Measurements from ENCODE around the gene NKD1.
"Not testable (repeated sequence)": the region's sequence is repeated elsewhere in the genome, so short reads cannot be mapped to it uniquely, and the experiment has no call there.

Gene NKD1

DNA sequence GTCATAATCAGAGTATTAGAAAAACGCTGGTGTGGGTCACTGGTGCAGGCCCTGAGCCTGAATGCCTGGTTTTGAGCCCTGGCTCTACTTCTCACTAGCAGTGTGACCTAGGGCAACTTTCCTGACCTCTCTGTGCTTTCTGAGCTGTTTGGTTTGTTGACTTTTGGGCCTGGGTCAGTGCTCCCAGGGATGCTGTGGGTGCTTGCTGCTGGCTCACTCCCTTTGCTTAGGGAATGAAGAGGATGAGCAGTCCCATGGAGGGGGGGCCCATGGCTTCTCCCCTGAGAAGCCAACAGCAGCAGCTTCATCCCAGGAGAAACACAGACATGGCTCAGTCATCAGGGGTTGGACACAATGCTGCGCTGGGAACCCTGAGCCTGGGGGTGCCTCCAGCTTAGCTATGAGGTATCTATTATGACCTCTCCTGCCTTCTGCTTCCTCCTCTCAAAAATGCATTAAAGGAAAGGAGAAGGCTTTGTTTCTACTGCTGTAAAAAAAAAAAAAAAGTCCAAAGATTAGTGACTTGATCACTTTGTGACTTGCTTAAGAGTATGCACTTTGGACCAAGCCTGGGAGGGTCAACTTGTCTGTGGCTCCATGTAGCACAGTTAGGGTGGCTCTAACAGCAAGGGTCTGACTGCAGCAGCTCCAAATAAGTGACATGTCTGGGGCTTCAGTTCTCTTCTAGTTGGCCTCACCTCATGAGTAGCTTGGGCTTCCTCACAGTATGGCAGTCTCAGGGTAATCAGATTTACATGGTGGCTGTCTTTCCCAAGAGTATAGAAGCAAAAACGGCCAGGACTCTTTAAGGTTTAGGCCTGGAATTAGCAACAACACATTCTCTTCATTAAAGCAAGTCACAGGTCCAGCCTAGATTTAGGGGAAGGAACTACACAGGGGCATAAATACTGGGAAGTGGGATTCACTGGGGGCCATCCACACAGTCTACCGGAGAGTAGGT lies 13.0 kb downstream of the NKD1 start:
- no peak for DNase-seq

GRCh38 chr16:50562657-50563056 lies 14.5 kb downstream of the NKD1 start:
- no peak for DNase-seq

GRCh38 chr16:50563989-50564388 lies 15.8 kb downstream of the NKD1 start:
- DNase-seq, result no peak

DNA sequence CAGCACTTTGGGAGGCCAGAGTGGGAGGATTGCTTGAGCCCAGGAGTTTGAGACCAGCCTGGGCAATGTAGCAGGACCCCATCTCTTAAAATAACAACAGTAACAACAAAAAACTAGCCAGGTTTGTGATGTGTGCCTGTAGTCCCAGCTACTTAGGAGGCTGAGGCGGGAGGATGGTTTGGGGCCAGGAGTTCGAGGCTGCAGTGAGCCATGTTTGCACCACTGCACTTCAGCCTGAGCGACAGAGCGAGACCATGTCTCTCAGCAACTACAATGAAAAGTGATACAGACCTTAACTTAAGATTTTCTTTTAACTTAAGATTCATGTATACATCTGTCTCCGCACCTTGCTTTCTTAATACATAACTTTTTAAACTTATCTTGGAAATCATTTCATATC lies 17.2 kb downstream of the NKD1 start:
- DNase-seq, result no peak

GRCh38 chr16:50566014-50566962 lies 18.1 kb downstream of the NKD1 start:
- no peak for DNase-seq

DNA sequence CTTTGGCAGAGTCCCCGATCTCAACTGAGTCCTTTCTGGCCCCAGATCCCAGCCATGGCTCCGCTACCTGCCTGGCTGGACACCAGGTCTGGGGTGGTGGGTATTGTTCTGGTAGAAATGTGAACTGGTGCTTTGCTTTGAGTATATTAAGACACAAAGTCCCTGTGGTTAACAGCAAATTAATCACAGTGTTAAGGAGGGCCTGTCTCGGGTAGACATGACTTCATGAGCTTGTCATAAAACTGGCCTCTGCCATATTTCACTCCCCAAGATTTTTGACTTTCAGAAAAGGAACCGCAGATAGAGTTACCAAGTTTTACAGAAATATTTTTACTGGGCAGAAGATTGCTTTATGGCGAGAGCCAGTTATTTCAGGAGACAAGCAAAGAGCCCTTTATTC lies 19.5 kb downstream of the NKD1 start:
- no peak for DNase-seq

GRCh38 chr16:50568187-50568815 lies 20.1 kb downstream of the NKD1 start:
- DNase-seq, result no peak

GRCh38 chr16:50570354-50570753 lies 22.2 kb downstream of the NKD1 start:
- DNase-seq, result no peak

DNA sequence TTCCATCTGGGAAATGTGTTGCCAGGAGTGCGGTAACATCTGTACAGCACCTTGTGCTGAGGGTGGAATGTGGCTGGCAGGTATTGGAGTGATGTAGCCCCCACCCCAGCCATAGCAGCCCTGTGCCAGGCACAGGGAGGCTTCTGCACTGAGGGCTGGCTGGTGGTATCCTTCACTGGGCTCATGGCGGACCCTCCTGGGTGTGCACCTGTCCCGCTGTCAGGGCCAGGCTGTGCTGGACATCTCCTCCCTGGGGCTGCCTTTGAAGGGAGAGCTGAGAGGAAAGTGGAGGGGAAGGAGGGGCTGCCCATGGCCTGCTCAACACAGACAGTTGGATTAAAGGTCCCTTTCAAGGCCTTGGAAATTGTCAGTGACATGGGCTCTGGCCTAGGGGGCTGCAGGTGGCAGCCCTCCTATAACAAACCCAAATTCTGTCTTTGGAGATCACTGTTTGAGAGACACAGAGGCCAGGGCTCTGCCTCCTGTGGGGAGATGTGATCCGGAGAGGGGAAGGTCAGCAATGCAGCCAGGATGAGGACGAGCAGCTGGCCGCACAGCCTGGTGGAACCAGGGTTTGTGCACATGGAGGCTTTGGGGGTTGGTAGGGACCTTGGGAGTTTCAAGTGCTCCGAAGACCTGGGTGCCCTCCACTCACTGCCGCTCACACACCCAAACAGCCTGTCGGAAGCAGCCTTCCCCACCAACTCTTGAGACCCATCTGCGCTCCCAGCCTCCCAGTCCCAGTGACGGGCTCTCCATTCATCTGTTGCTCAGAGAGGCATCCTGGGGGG lies 22.8 kb downstream of the NKD1 start:
- DNase-seq, result no peak

- no peak for DNase-seq
These were observed 23.6 kb downstream of the NKD1 start for GRCh38 chr16:50571786-50572185.

DNA sequence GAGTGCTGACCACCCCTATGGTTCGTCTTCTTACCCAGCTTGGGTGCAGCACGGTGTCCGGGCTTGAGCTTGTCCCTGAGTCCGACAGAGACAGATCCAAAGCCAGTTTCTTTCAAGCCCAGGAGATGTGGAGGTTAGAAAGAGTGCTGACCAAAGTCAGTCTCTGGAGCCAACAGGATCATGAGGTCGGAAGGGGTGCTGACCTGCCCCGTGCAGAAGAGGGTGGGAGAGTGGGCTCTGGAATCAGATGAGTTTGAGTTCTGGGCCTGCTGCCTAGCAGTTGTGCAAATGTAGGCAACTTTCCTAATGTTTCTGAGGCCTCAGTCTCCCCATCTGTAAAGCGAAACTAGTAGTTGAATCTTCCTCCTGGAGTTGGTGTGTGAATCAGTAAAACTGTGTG lies 24.5 kb downstream of the NKD1 start:
- no peak for DNase-seq

DNA sequence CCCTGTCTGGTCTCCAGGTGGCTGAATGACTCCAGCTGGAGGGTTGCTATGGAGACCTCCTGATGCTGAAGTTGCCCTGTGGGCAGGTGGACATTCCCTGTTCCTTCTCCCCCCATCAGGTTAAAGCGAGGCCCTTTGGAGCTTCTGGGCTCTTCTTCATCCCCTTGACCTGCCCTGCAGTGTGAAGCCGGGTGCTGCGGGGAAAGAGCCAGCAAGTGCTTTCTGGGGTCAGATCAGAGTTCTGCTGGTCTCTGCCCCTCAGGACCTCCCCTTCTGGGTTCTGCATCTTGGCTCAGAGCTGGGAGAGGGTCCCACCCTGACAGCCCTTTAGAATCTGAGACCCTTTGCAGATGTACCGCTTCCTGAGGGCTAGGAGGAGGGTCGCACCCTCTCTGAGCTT lies 25.1 kb downstream of the NKD1 start:
- no peak for DNase-seq

- DNase-seq, result no peak
These were observed 25.9 kb downstream of the NKD1 start for GRCh38 chr16:50573947-50574744.

- DNase-seq, result no peak
These were observed 26.5 kb downstream of the NKD1 start for GRCh38 chr16:50574745-50575136.

- DNase-seq, result no peak
These were observed 27.5 kb downstream of the NKD1 start for GRCh38 chr16:50575743-50576142.

- no peak for DNase-seq
These were observed 28.4 kb downstream of the NKD1 start for GRCh38 chr16:50576403-50577113.

DNA sequence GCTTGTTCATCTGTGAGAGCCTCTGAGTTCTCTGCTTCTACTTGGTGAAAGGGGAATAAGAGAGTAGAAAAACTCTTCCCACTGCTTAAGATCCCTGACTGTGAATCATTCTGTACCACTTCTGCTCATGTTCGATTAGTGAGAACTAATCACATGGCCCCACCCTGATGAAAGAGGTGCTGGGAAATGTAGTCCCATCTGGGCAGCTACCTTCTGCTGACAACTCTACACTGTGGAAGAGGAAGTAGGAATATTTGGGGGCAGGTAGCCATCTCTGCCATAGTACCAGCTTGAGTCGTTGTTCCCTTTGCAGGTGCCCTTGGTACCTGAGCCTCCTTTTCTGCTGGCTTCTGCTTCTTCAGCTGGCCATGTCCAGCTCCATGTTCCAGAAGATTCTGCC lies 29.9 kb downstream of the NKD1 start:
- DNase-seq, result no peak

GRCh38 chr16:50579373-50579772 lies 31.2 kb downstream of the NKD1 start:
- not testable (repeated sequence) for DNase-seq

GRCh38 chr16:50580180-50580798 lies 32.1 kb downstream of the NKD1 start:
- DNase-seq, result no peak

- no peak for DNase-seq
These were observed 33.6 kb downstream of the NKD1 start for GRCh38 chr16:50581845-50582244.
